Stimulated activated CD8-positive, alpha-beta memory T cell treated with anti-CD3 and anti-CD28 coated beads, Interleukin-15, amount 100 ng/mL, for 24 hours (primary cell): Measurements from ENCODE around the gene GGT5.
"Not testable (repeated sequence)": the region's sequence is repeated elsewhere in the genome, so short reads cannot be mapped to it uniquely, and the experiment has no call there.

Source experiments
- DNase-seq: peaks from one replicate; pipeline ENCODE4 v3.0.0-alpha.2; 2020; ENCODE audit warnings: low read depth

The GGT5 gene

GRCh38 chr22:24232725-24233124 is 12.2 kb downstream of the GGT5 start:
- no peak for DNase-seq

DNA sequence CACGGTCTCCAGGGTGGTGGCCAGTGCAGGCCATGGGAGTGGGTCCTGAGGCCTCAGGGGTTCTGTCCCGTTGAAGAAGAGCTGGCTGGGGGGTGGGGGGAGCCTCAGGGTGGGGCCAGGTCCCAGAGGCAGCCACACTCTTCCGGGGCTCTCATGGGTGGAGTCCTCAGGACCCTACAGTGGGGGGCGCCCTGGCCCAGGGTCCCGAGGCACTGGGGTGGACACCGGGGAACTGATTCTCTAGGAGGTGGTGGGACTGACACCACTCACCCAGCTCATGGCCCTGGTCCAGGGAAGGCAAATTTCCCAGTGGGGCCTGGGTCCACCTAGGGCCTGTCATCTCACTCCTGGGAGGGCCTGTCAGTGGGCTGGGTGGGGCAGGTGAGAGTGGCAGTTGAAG is 12.8 kb downstream of the GGT5 start:
- DNase-seq, result no peak

DNA sequence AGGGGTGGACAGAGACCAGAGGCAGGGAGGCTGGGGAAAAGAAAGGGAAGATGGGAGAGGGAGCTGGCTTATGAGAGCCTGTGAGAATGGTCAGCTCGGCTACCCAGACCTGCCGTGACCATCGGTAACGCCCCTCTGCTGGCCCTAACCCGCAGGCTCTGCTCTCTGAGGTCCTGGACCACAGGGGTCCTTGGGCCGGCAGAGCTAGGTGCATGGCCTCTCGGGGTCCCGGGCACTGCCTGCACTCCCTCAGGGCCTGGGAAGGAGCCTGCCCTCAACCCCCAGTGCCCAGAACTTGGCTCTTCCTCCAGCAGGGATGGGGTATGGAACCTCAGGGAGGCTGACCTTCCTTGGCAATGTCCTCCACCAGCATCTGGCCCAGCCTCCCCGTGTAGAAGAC is 13.2 kb downstream of the GGT5 start:
- DNase-seq, result no peak

DNA sequence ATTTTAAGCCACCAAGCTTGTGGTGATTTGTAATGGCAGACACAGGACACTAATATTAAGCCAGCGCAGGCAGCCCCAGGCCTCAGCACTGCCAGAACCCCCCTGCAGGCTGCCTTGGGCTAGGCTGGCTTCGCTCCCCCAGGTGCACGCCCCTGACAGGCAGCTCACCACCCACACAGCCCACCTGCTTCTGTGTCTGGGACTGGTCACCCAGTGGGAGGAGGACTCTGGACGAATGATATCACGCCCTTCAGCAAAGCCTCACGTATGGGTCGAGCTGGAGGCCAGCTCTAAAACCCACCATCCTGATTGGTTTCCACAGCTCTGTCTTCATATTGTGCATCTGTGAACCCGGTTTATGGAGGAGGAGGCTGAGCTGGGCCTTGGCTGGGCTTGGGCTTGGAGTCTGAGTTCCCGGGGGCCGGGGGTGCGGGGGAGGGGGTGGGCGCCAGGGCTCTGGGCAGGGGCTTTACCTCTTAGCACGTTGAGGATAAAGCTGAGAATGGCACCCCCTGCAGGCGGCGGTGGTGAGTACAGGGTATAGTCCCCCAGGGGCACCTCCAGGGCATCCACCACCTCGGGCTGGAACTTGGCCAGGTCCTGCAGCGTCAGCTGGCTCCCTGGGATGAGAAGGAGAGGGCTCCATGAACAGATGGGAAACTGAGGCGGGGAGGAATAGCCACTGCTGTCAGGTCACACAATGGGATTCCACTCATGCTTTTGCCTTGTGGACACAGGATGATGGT is 13.8 kb downstream of the GGT5 start:
- peak; percentile 46 for DNase-seq

- no peak for DNase-seq
These were observed 18.9 kb downstream of the GGT5 start for GRCh38 chr22:24225951-24226350.

- no peak for DNase-seq
These were observed 19.8 kb downstream of the GGT5 start for GRCh38 chr22:24225044-24225601.

DNA sequence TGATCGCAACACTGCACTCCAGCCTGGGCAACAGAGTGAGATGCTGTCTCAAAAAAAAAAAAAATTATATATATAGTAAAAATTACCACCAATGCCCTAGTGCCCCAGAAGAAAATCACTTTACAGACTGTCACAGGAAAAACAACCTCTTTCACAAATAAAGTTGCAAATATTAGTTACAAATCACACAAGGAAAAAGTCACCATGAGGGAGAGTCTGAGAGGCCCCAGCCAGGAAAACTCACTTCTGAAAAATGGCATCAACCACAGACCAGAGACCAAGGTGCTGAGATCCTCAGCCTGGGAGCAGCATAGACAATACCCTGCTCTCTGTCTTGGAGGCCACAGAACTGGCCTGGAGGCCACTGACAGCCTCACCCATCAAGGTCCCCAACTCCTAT is 20.4 kb downstream of the GGT5 start:
- DNase-seq, result no peak

DNA sequence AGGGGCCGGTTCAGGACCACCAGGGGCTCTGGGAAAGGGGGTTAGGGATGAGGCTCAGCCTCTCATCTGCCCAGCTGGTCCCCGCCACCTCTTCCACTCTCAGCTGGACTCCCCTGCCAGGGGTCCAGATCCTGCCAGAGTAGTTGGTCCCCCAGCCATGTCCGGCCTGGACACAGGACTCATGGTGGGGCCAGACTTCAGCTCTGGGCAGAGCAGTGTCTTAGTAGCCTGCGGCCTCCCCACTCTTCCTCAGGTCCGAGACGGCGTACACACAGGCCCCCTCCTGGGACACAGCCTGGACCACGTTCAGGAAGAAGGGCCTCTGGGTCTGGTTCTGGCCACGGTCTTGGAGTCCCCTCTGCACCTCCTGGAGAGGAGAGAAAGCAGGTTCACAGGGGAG is 25.1 kb downstream of the GGT5 start:
- DNase-seq, result no peak

DNA sequence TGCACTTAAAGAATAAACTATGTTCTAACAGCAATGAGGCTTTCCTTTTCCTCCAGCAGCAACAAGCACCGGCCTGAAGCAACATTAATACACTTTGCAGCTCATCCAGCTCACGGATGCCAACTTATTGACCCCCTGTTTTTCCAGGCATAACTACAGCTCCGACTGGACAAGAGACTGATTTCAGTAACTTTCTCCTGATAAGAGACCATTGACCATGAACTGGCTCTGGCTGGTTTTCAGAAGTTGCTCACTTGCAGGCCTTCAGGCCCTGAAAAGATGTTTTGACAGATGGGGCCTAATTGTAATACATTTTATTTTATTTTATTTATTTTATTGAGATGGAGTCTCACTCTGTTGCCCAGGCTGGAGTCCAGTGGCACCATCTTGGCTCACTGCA is 27.5 kb downstream of the GGT5 start:
- DNase-seq, result no peak

DNA sequence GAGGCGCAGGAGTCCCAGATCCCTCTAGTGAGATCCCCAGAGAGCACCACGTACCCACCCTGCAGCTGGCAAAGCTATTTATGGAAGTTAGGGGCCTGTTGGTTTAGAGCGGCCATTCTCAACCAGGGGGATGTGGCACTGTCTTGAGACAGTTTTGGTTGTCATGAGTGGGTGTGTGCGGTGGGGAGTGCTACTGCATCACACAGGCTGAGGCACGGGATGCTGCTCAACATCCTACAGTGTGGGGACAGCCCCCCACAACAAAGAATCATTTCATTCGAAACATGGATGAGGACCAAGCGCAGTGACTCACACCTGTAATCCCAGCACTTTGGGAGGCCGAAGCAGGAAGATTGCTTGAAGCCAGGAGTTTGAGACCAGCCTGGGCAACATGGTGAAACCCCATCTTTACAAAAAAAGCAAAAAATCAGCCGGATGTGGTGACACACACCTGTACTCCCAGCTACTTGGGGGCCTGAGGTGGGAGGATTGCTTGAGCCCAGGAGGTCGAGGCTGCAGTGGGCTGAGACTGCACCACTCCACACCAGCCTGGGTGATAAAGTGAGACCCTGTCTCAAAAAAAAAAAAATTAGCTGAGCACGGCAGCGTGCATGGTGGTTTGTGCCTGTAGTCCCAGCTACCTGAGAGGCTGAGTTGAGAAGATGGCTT is 28.2 kb downstream of the GGT5 start:
- no peak for DNase-seq

- no peak for DNase-seq
These were observed 30.2 kb downstream of the GGT5 start for GRCh38 chr22:24214467-24215285.

DNA sequence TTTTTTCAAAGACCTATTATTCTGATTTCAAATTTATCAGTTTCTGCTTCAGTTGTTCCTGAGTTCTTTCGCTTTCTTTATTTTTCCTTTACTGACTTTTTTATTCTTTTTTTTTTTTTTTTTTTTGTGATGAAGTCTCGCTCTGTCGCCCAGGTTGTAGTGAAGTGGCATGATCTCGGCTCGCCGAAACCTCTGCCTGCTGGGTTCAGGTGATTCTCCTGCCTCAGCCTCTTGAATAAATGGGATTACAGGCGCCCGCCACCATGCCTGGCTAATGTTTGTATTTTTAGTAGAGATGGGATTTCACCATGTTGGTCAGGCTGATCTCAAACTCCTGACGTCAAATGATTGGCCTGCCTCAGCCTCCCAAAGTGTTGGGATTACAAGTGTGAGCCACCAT is 31.8 kb downstream of the GGT5 start:
- not testable (repeated sequence) for DNase-seq

- DNase-seq, result not testable (repeated sequence)
These were observed 33.2 kb downstream of the GGT5 start for GRCh38 chr22:24211716-24212115.

GRCh38 chr22:24210409-24210808 is 34.5 kb downstream of the GGT5 start:
- not testable (repeated sequence) for DNase-seq

DNA sequence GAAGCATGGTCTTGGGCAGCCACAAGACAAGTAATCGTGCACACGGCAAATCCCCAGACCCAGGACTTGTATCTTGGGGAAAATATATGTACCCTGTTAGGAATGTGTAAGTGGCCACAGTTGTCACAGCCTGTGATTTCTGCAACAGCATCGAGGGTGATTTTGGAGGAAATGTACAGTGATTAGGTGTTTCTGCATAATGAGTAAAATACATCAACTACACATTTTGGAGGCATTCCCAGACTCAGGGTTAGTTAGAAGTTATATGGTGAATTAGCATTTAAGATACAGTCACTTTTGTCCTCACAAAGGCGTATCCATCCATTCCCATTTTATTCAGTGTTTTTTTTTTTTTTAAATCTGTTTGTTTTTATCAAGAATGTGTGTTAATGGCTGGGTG is 35.2 kb downstream of the GGT5 start:
- no peak for DNase-seq

- no peak for DNase-seq
These were observed 35.9 kb downstream of the GGT5 start for GRCh38 chr22:24209016-24209415.

DNA sequence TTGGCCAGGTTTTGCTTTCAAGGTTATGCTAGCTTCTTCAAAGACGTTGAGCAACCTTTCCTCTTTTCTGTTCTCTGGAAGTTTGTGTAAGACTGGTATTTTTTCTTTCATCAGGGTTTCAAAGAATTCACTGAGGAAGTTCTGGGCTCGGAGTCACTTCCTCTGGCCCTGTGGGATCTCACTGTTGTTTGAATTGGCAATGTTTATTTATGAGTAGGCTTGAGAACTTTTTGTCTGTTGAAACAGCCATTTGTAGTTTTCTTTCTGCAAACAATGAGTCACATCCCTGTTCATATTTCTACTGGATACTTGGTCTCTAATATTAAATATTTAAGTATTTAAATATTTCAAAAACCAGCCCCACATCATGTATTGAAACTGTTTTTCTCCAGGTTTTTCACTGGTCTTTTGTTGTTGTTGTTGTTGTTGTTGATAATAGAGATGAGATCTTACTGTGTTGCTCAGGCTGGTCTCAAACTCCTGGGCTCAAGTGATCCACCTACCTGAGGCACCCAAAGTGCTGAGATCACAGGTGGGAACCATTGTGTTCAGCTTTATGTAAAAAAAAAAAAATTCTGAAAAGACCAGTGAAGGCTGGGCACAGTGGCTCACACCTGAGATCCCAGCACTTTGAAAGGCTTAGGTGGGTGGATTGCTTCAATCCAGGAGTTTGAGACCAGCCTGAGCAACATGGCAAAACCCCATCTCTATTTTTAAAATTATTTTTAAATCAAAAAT is 36.7 kb downstream of the GGT5 start:
- DNase-seq, result no peak

- DNase-seq, result no peak
These were observed 37.4 kb downstream of the GGT5 start for GRCh38 chr22:24207264-24208011.

DNA sequence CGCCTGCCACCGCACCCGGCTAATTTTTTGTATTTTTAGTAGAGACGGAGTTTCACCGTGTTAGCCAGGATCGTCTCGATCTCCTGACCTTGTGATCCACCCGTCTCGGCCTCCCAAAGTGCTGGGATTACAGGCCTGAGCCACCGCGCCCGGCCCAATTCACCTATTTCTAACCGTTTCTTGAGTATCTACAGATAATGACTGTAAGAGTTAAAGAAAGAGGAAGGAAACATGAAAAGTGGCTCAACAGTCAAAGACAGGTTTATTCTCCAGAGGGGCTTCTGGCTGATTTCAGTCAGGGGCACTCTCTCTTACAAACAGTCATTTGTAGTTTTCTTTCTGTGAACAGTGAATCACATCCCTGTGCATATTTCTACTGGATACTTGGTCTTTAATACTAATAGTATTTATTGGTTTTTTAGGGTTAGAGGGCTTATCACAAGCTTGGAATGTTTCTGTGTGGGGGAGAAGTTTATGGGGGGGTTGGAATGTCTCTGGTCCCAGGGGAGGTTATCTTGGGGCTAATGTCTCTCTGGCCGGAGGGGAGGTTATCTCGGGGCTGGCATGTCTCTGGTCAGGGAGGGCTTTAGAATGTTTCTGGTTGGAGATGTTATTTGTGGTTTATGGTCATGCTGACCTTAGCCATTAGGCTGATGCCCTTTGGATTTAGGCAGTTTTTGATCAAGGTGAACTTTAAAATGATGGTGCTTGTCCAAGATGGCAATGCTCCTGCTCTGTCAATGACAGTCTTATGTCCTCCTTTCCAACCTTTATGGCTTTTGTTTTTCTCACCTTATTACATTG is 38.2 kb downstream of the GGT5 start:
- not testable (repeated sequence) for DNase-seq

DNA sequence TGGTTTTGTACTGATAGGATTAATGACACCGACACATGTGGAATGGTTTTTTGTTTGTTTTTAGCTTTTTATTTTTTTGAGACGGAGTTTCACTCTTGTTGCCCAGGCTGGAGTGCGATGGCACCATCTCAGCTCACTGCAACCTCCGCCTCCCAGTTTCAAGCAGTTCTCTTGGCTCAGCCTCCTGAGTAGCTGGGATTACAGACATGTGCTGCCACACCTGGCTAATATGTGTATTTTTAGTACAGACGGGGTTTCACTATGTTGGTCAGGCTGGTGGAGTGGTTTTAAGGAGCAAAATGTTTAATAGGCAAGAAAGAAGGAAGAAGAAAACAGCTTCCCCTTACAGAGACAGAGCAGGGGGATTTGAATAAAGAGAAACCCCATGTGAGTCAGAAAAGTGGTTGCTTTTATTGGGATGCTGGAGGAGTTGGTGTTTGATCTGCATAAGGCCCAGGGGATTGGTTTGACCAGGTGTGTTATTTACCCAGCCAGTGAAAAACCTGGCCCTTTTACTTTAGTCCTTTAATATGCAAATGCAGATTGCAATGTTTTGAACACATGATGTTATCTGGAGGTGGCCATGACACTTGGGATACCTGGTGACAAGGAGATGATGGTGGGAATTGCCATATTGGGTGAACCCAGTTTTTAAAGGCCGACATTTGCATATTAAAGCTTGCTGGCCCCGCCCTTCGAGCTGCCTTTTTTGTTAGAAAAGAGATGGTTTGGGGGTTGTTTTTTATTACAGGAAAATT is 39.3 kb downstream of the GGT5 start:
- no peak for DNase-seq
